CD14-positive monocyte (primary cell): ENCODE measurements around the gene PLXNA4. TPM values are rescaled to one million over a fixed set of nuclear protein-coding genes. Genes with fewer than 3 reads are reported as not detected.

Experiments used
- DNase-seq, 3 donors: peaks; one replicate each; pipeline ENCODE4 v3.0.0-alpha.2; 2011 to 2022
- H2AFZ ChIP-seq: 2 replicates; pipeline ENCODE4 v1.6.0; 2012; ENCODE audit warnings: mild to moderate bottlenecking, low read depth, low read length, inconsistent platforms; ENCODE audit not compliant: insufficient read depth, poor library complexity, severe bottlenecking
- H3K27ac ChIP-seq, 2 donors: 1 replicate in 1 of 2; 2 replicates in 1 of 2; pipeline ENCODE4 v1.5.1; 2012 to 2013; ENCODE audit warnings: low read length in 2 of 2, control low read depth in 1 of 2, inconsistent platforms in 1 of 2, low read depth in 1 of 2, mild to moderate bottlenecking in 1 of 2
- H3K27me3 ChIP-seq, 2 donors: one replicate each; pipeline versions ENCODE4 v1.6.0 to v1.6.1; 2011 to 2013; ENCODE audit warnings: low read length in 2 of 2; ENCODE audit not compliant: control insufficient read depth in 2 of 2, insufficient read depth in 2 of 2
- H3K36me3 ChIP-seq, 2 donors: replicated peaks in 1 of 2; 1 replicate in 1 of 2; 2 replicates in 1 of 2; pipeline versions ENCODE4 v1.5.1 to v1.6.1; 2012 to 2013; ENCODE audit warnings: low read length in 2 of 2, control low read depth in 1 of 2, inconsistent platforms in 1 of 2, mild to moderate bottlenecking in 1 of 2; ENCODE audit not compliant: insufficient read depth in 2 of 2, control insufficient read depth in 1 of 2
- H3K4me1 ChIP-seq, 2 donors: 1 replicate in 1 of 2; 2 replicates in 1 of 2; pipeline versions ENCODE4 v1.5.1 to v1.6.1; 2012 to 2013; ENCODE audit warnings: low read length in 2 of 2, control low read depth in 1 of 2, inconsistent platforms in 1 of 2, mild to moderate bottlenecking in 1 of 2, moderate library complexity in 1 of 2; ENCODE audit not compliant: insufficient read depth in 2 of 2, control insufficient read depth in 1 of 2
- H3K4me2 ChIP-seq: replicated peaks from 2 replicates; pipeline ENCODE3; 2012; ENCODE audit warnings: low read length, moderate library complexity, mild to moderate bottlenecking; ENCODE audit not compliant: poor library complexity, severe bottlenecking; ENCODE audit errors: extremely low read depth
- H3K4me3 ChIP-seq, 3 experiments: fragments of 200-600 bp in 1 of 3; sonication (generic) in 1 of 3; replicated peaks in 1 of 3; 1 replicate in 2 of 3; 2 replicates in 1 of 3; pipeline ENCODE4 v1.5.1; 2011 to 2013; ENCODE audit warnings: low read length in 3 of 3, mild to moderate bottlenecking in 3 of 3, control low read depth in 2 of 3, low read depth in 2 of 3, inconsistent platforms in 1 of 3, moderate library complexity in 1 of 3
- H3K79me2 ChIP-seq: 2 replicates; pipeline ENCODE4 v1.6.0; 2012; ENCODE audit warnings: mild to moderate bottlenecking, control low read depth, inconsistent platforms, low read length, moderate library complexity; ENCODE audit not compliant: insufficient read depth
- H3K9ac ChIP-seq: 2 replicates; pipeline ENCODE4 v1.6.0; 2017; ENCODE audit warnings: low read length, mild to moderate bottlenecking; ENCODE audit not compliant: insufficient read depth, poor library complexity, severe bottlenecking
- H3K9me3 ChIP-seq, 2 donors: replicated peaks in 1 of 2; 1 replicate in 1 of 2; 2 replicates in 1 of 2; pipeline versions ENCODE4 v1.5.1 to v1.6.1; 2012 to 2013; ENCODE audit warnings: low read length in 2 of 2, control low read depth in 1 of 2; ENCODE audit not compliant: control insufficient read depth in 1 of 2, insufficient read depth in 1 of 2
- H4K20me1 ChIP-seq: 2 replicates; pipeline ENCODE4 v1.6.0; 2012; ENCODE audit warnings: mild to moderate bottlenecking, low read length, control low read depth, moderate library complexity; ENCODE audit not compliant: insufficient read depth
- H3K27ac Mint-ChIP-seq, 7 donors: one replicate each; pipeline ENCODE4 v1.8.0; 2020; ENCODE audit warnings: mild to moderate bottlenecking in 7 of 7, mixed read lengths in 7 of 7, moderate library complexity in 6 of 7, inconsistent platforms in 2 of 7
- H3K27me3 Mint-ChIP-seq, 3 donors: one replicate each; pipeline ENCODE4 v1.8.0; 2021 to 2022; ENCODE audit warnings: low read depth in 3 of 3, mild to moderate bottlenecking in 3 of 3, mixed read lengths in 3 of 3, moderate library complexity in 3 of 3, inconsistent platforms in 1 of 3
- H3K36me3 Mint-ChIP-seq, 2 donors: one replicate each; pipeline ENCODE4 v1.8.0; 2020; ENCODE audit warnings: mixed read lengths in 2 of 2, inconsistent platforms in 1 of 2, mild to moderate bottlenecking in 1 of 2
- H3K4me1 Mint-ChIP-seq: one replicate; pipeline ENCODE4 v1.8.0; 2020; ENCODE audit warnings: mild to moderate bottlenecking, mixed read lengths
- H3K4me3 Mint-ChIP-seq, 2 donors: one replicate each; pipeline ENCODE4 v1.8.0; 2020; ENCODE audit warnings: mild to moderate bottlenecking in 2 of 2, mixed read lengths in 2 of 2, moderate library complexity in 1 of 2
- H3K9me3 Mint-ChIP-seq, 7 donors: one replicate each; pipeline ENCODE4 v1.8.0; 2020 to 2022; ENCODE audit warnings: mixed read lengths in 7 of 7, mild to moderate bottlenecking in 6 of 7, moderate library complexity in 6 of 7, inconsistent platforms in 2 of 7
- CTCF ChIP-seq: fragments of 200-600 bp; IDR thresholded peaks from one replicate; pipeline ENCODE4 v1.8.0; 2022; ENCODE audit warnings: antibody characterized with exemption, mild to moderate bottlenecking
- WGBS: methylation state at CpG from one replicate; pipeline ENCODE4 v1.1.5; 2013; ENCODE audit warnings: missing lambda C conversion rate; ENCODE audit not compliant: insufficient coverage; 5-methylcytosine and 5-hydroxymethylcytosine counted together
- intact Hi-C, 2 donors: fragments of 100-400 bp; cut with micrococcal nuclease; formaldehyde crosslinking; loops; one replicate each; pipeline versions ENCODE4 v1.15.0 to v1.15.1; 2023
- polyA plus RNA-seq, 3 donors: library from polyadenylated mRNA; depleted of rRNA in 1 of 3; unstranded in 2 of 3; stranded (reverse) in 1 of 3; fragments of 300-500 nt in 2 of 3; fragments of >200 nt in 1 of 3; fragmentation: Illumina TruSeq in 2 of 3; gene quantifications; 1 replicate in 2 of 3; 2 replicates in 1 of 3; pipeline ENCODE4 v1.2.3, GENCODE V29; 2012 to 2021

PLXNA4 gene
- polyA plus RNA-seq, 3 donors: not detected

- H3K9me3 Mint-ChIP-seq: peaks cover 0 to 4% (median 0%) of the 10 kb centered on the region in 7 donors
- Histone ChIP-seq H3K4me2 (no peak overlapping the region), H3K79me2 (no peaks in the 10 kb centered on the region), H2AFZ (no peak overlapping the region), H4K20me1 (no peaks in the 10 kb centered on the region), H3K9ac (no peak overlapping the region), H3K27ac (no peak overlapping the region), H3K9me3 (no peaks in the 10 kb centered on the region), H3K36me3 (no peaks in the 10 kb centered on the region), H3K27me3 (no peaks in the 10 kb centered on the region), H3K4me3 (no peak overlapping the region), H3K4me1 (no peaks in the 10 kb centered on the region)
- H3K4me1 Mint-ChIP-seq: no peaks in the 10 kb centered on the region
- TF ChIP-seq CTCF: no peak
- intact Hi-C loops: no loop called here
- WGBS: 78% methylated on average over 5 of the region's 6 CpGs
- H3K36me3 Mint-ChIP-seq: no peaks in the 10 kb centered on the region
- H3K4me3 Mint-ChIP-seq: no peak overlapping the region
- H3K27ac Mint-ChIP-seq: no peak overlapping the region
- peaks cover under 1 to 10% (median under 1%) of the 10 kb centered on the region in 3 donors for H3K27me3 Mint-ChIP-seq
- DNase-seq: no peak
Observed at GRCh38 chr7:132592936-132593335, 16.7 kb upstream of the PLXNA4 start.

- no peak for TF ChIP-seq CTCF
- Histone ChIP-seq H3K4me2 (no peak overlapping the region), H3K9me3 (no peaks in the 10 kb centered on the region), H4K20me1 (no peaks in the 10 kb centered on the region), H3K9ac (no peak overlapping the region), H3K27ac (no peak overlapping the region), H3K36me3 (no peaks in the 10 kb centered on the region), H3K4me3 (no peak overlapping the region), H3K27me3 (no peaks in the 10 kb centered on the region), H3K4me1 (no peaks in the 10 kb centered on the region), H3K79me2 (no peaks in the 10 kb centered on the region), H2AFZ (no peak overlapping the region)
- no peaks in the 10 kb centered on the region for H3K4me1 Mint-ChIP-seq
- peaks cover 2 to 13% (median 2%) of the 10 kb centered on the region in 3 donors for H3K27me3 Mint-ChIP-seq
- no peak overlapping the region for H3K4me3 Mint-ChIP-seq
- 86% methylated on average over 1 of the region's 12 CpGs for WGBS
- no peaks in the 10 kb centered on the region for H3K36me3 Mint-ChIP-seq
- peaks cover 0 to 4% (median 0%) of the 10 kb centered on the region in 7 donors for H3K9me3 Mint-ChIP-seq
- no peak for DNase-seq
- intact Hi-C loops: no loop called here
- no peak overlapping the region for H3K27ac Mint-ChIP-seq
Observed at GRCh38 chr7:132592231-132592920, 16.1 kb upstream of the PLXNA4 start.
